Ovary (tissue), 3 donors: Measurements from ENCODE around the gene SIK1.

Source experiments
- CTCF ChIP-seq, 3 donors: fragments of 450-650 bp in 2 of 3; fragments of 200-600 bp in 1 of 3; IDR thresholded peaks; one replicate each; pipeline versions ENCODE4 v1.5.1 to v1.8.0; 2016 to 2022; ENCODE audit warnings: antibody characterized with exemption in 3 of 3, mild to moderate bottlenecking in 1 of 3
- EP300 ChIP-seq: sonication (generic); formaldehyde crosslinking; IDR thresholded peaks from one replicate; pipeline ENCODE4 v1.6.1; 2017; ENCODE audit warnings: antibody characterized with exemption
- POLR2A ChIP-seq: fragments of 450-650 bp; IDR thresholded peaks from one replicate; pipeline ENCODE4 v1.6.1; 2017; ENCODE audit warnings: antibody characterized with exemption, mild to moderate bottlenecking, moderate library complexity
- donor health status: DM: no; HTN: no; CAD: no.

GRCh38 chr21:43366656-43367055, 60.3 kb downstream of the SIK1 start:
- TF ChIP-seq POLR2A (no peak), CTCF (IDR thresholded peaks at IDR 0.05) (no peak), EP300 (no peak)
